Dermis microvascular lymphatic vessel endothelial cell (primary cell): ENCODE measurements around the gene CFHR2. TPM values are rescaled to one million over a fixed set of nuclear protein-coding genes. Genes with fewer than 3 reads are reported as not detected.

Experiments
- DNase-seq, 2 donors: peaks; one replicate each; pipeline versions ENCODE4 v3.0.0 to v3.0.0-alpha.2; 2010; ENCODE audit warnings: low read depth in 2 of 2
- total RNA-seq: library from RNA; depleted of rRNA; stranded (reverse); fragments of >200 nt; gene quantifications from 2 replicates; pipeline ENCODE4 v1.2.1, GENCODE V29; 2014

The CFHR2 gene
- total RNA-seq, 1 donor from 2014 or later, result not detected

DNA sequence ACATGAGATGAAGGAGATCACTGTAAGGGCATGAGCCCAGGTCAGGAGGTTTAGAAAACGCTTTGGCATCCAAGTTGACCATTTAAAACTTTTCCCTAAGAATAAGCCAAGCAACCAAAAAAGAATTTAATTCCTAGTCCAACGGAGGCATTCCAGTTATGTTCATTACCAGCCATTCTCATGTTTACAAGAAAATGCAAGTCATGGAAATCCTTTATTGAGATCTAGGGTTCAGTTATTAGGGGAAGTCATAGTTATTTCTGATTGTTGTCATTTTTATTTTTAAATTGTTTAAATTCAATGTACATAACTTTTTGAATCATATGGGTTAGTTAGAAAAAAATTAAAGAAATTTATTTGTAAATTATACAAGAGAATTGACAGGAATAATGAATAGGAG is 58.3 kb downstream of the CFHR2 start:
- DNase-seq, result no peak

- no peak for DNase-seq
These were observed 59.6 kb downstream of the CFHR2 start for GRCh38 chr1:197003132-197003531.

DNA sequence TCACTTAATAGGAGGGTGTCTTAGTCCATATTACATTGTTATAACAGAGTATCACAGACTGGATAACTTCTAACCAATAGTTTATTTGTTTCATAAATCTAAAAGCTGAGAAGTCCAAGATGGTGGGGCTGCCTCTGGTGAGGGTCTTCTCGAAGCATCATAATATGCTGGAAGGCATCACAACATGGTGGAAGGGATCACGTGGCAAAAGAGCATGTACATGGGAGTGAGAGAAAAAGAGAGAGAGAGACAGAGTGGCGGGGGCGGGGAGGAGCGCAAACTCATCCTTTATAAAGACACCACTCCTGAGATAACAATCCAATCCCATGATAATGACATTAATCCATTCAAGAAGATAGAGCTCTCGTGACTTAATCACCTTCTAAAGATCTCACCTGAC is 65.3 kb downstream of the CFHR2 start:
- no peak for DNase-seq

Other genes starting within 250 kb of the CFHR2 start
- gene CFHR3, start 168.9 kb upstream of the CFHR2 start, total RNA-seq, result under 0.01 TPM in 1 of 2 replicates, not detected in the other
- not detected in 2 replicates for gene CFHR1, start 124.0 kb upstream of the CFHR2 start, total RNA-seq
- gene CFHR4, start 55.7 kb upstream of the CFHR2 start, total RNA-seq, result not detected in 2 replicates
- gene CFHR5, start 33.8 kb downstream of the CFHR2 start, total RNA-seq, result not detected in 2 replicates
- gene F13B, start 123.5 kb downstream of the CFHR2 start, total RNA-seq, result not detected in 2 replicates
- 8.1 and 26.2 TPM in 2 replicates for gene ASPM, start 202.9 kb downstream of the CFHR2 start, total RNA-seq